CD4-positive, alpha-beta T cell (primary cell): ENCODE data around the gene C1QTNF9. TPM values are rescaled to one million over a fixed set of nuclear protein-coding genes. Genes with fewer than 3 reads are reported as not detected.
"Not testable (repeated sequence)": the region's sequence is repeated elsewhere in the genome, so short reads cannot be mapped to it uniquely, and the experiment has no call there.

Source experiments
- ATAC-seq: fragments of 200-7000 bp; cut with Tn5 transposase; one replicate; pipeline ENCODE4 v1.10.0; 2022; ENCODE audit warnings: mild to moderate bottlenecking; ENCODE audit not compliant: poor library complexity
- CTCF ChIA-PET: fragments of 350-600 bp; sonication (Branson Sonifier 250); formaldehyde crosslinking; loops from one replicate; lab custom pipeline; 2021; ENCODE audit warnings: antibody characterized with exemption, inconsistent platforms; lab: Charles Lee
- POLR2A ChIA-PET: fragments of 350-600 bp; sonication (Branson Sonifier 250); formaldehyde crosslinking; loops from one replicate; lab custom pipeline; 2021; ENCODE audit warnings: antibody characterized with exemption, inconsistent platforms; lab: Charles Lee
- DNase-seq, 14 experiments: peaks; one replicate each; pipeline ENCODE4 v3.0.0-alpha.2; 2013 to 2020; ENCODE audit warnings: mixed read lengths in 2 of 14
- H3K27ac ChIP-seq, 2 donors: one replicate each; pipeline versions ENCODE4 v1.5.1 to v1.7.0; 2013; ENCODE audit warnings: low read length in 2 of 2, low read depth in 1 of 2, mild to moderate bottlenecking in 1 of 2
- H3K27me3 ChIP-seq, 2 experiments: 1 replicate in 1 of 2; 2 replicates in 1 of 2; pipeline versions ENCODE4 v1.6.1 to v1.7.0; 2013; ENCODE audit warnings: low read length in 2 of 2, control low read depth in 1 of 2, mild to moderate bottlenecking in 1 of 2, moderate library complexity in 1 of 2; ENCODE audit not compliant: insufficient read depth in 2 of 2, control insufficient read depth in 1 of 2
- H3K36me3 ChIP-seq: one replicate; pipeline ENCODE4 v1.6.1; 2013; ENCODE audit warnings: low read length, control low read depth; ENCODE audit not compliant: insufficient read depth
- H3K4me1 ChIP-seq: one replicate; pipeline ENCODE4 v1.6.1; 2013; ENCODE audit warnings: low read length, control low read depth; ENCODE audit not compliant: insufficient read depth
- H3K4me3 ChIP-seq: one replicate; pipeline ENCODE4 v1.5.1; 2013; ENCODE audit warnings: mild to moderate bottlenecking, low read length, moderate library complexity
- H3K9me3 ChIP-seq, 2 experiments: 1 replicate in 1 of 2; 2 replicates in 1 of 2; pipeline versions ENCODE4 v1.6.1 to v1.7.0; 2013; ENCODE audit warnings: low read length in 2 of 2, mild to moderate bottlenecking in 2 of 2, control low read depth in 1 of 2, moderate library complexity in 1 of 2; ENCODE audit not compliant: control insufficient read depth in 1 of 2, insufficient read depth in 1 of 2
- H3K27ac Mint-ChIP-seq: one replicate; pipeline ENCODE4 v1.8.0; 2020; ENCODE audit warnings: mixed read lengths
- H3K27me3 Mint-ChIP-seq: one replicate; pipeline ENCODE4 v1.8.0; 2021; ENCODE audit warnings: mixed read lengths
- H3K36me3 Mint-ChIP-seq: one replicate; pipeline ENCODE4 v1.8.0; 2021; ENCODE audit warnings: low read depth, mixed read lengths
- H3K4me1 Mint-ChIP-seq: one replicate; pipeline ENCODE4 v1.8.0; 2021; ENCODE audit warnings: low read depth, mixed read lengths
- H3K4me3 Mint-ChIP-seq: one replicate; pipeline ENCODE4 v1.8.0; 2020; ENCODE audit warnings: mild to moderate bottlenecking, mixed read lengths
- H3K9me3 Mint-ChIP-seq: one replicate; pipeline ENCODE4 v1.8.0; 2020; ENCODE audit warnings: mixed read lengths
- CTCF ChIP-seq: fragments of 200-600 bp; IDR thresholded peaks from one replicate; pipeline ENCODE4 v1.8.0; 2022; ENCODE audit warnings: antibody characterized with exemption, mild to moderate bottlenecking
- intact Hi-C, 2 experiments: fragments of 100-400 bp; cut with DNase I in 1 of 2; cut with micrococcal nuclease in 1 of 2; formaldehyde crosslinking; loops; one replicate each; pipeline versions ENCODE4 v1.15.1 to v1.9.0; 2023 to 2025; cut with DNase I, micrococcal nuclease
- total RNA-seq, 174 experiments: library from RNA in 2 of 174; stranded (reverse) in 2 of 174; gene quantifications; one replicate each; pipeline ENCODE4 v1.2.3 and lab custom pipeline; 2021 to 2026

C1QTNF9 gene
- total RNA-seq, 2 experiments from 2014 or later: not detected

DNA sequence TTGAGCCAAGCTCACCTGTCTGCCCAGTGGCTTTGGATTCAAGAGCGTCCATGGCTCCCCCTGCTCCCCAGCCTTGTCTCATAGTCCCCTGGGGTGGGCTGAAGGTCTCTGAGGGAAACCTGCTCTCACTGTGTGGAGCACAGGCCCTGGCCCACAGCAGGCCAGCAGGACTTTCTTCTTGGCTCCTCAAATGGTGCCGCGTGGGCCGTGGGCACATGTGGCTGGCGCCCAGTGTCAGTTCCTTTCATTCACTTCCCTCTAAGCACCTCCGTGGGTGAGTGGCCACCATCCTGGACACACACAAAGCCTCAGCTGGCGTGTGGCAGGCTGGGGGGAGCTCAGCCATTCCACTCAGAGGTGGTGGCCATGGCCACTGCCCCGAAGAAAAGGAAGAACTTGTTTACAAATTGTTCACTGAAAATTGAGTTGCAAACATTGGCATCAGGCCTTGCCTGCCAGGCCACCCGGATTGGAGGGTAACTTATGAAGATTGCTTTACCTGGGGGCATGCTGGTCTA, 53.1 kb downstream of the C1QTNF9 start:
- Mint-ChIP-seq H3K27me3 (peaks cover 5% of the 10 kb centered on the region), H3K9me3 (no peaks in the 10 kb centered on the region), H3K4me3 (no peak overlapping the region), H3K27ac (no peak overlapping the region), H3K36me3 (no peaks in the 10 kb centered on the region), H3K4me1 (no peaks in the 10 kb centered on the region)
- no peak for TF ChIP-seq CTCF
- CTCF ChIA-PET: no interaction called here
- H3K27me3 ChIP-seq: no peaks in the 10 kb centered on the region
- no peak overlapping the region for H3K27ac ChIP-seq
- no peaks in the 10 kb centered on the region for H3K36me3 ChIP-seq
- intact Hi-C loops: no loop called here
- H3K4me3 ChIP-seq: no peak overlapping the region
- no peak for ATAC-seq
- DNase-seq: no peak
- H3K9me3 ChIP-seq: no peaks in the 10 kb centered on the region
- H3K4me1 ChIP-seq: no peaks in the 10 kb centered on the region
- POLR2A ChIA-PET: no interaction called here

DNA sequence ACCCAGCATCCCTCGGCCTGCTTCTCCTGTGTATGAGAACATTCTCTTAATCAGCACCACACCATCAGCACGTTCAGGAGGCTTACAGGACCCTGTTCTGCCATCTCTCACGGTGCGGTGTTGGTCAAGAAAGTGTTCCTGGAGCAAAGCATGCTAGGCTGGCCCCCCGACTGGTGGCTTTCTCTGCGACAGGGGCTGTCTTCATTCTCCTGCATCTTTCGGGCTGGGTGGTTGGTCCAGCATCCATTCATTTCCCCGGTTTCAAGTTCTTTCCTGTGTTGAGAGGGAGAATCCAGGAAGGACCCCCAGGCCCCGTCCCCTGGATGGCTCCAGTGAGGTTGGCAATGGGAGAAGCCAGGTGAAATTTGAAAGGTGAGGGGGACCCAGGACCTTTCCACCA, 55.8 kb downstream of the C1QTNF9 start:
- H3K4me1 ChIP-seq: no peaks in the 10 kb centered on the region
- no peaks in the 10 kb centered on the region for H3K4me1 Mint-ChIP-seq
- ChIA-PET POLR2A (no interaction called here), CTCF (no interaction called here)
- TF ChIP-seq CTCF: no peak
- H3K27ac ChIP-seq: no peak overlapping the region
- no peaks in the 10 kb centered on the region for H3K9me3 ChIP-seq
- peaks cover 5% of the 10 kb centered on the region for H3K27me3 Mint-ChIP-seq
- H3K4me3 Mint-ChIP-seq: no peak overlapping the region
- no peaks in the 10 kb centered on the region for H3K9me3 Mint-ChIP-seq
- DNase-seq: no peak
- no peak overlapping the region for H3K4me3 ChIP-seq
- no peak overlapping the region for H3K27ac Mint-ChIP-seq
- no peaks in the 10 kb centered on the region for H3K36me3 ChIP-seq
- ATAC-seq: no peak
- no peaks in the 10 kb centered on the region for H3K36me3 Mint-ChIP-seq
- intact Hi-C loops: no loop called here
- no peaks in the 10 kb centered on the region for H3K27me3 ChIP-seq

- POLR2A ChIA-PET, H3K4me3 Mint-ChIP-seq, intact Hi-C loops, H3K27me3 ChIP-seq, ATAC-seq, H3K9me3 ChIP-seq, DNase-seq, H3K27ac ChIP-seq, H3K9me3 Mint-ChIP-seq, H3K4me1 ChIP-seq, H3K4me1 Mint-ChIP-seq, H3K36me3 Mint-ChIP-seq, CTCF ChIA-PET, H3K36me3 ChIP-seq, H3K27ac Mint-ChIP-seq, H3K4me3 ChIP-seq: not testable (repeated sequence)
- H3K27me3 Mint-ChIP-seq: peaks cover 14% of the 10 kb centered on the region
These were observed 56.9 kb downstream of the C1QTNF9 start for GRCh38 chr13:24366315-24366714.

GRCh38 chr13:24371273-24371672, 61.9 kb downstream of the C1QTNF9 start:
- POLR2A ChIA-PET, H3K4me3 Mint-ChIP-seq, H3K4me1 ChIP-seq, H3K27ac Mint-ChIP-seq, H3K4me3 ChIP-seq, H3K9me3 Mint-ChIP-seq, H3K4me1 Mint-ChIP-seq, H3K27ac ChIP-seq, CTCF ChIA-PET, DNase-seq, ATAC-seq, H3K36me3 ChIP-seq, H3K9me3 ChIP-seq, H3K36me3 Mint-ChIP-seq, H3K27me3 ChIP-seq, intact Hi-C loops: not testable (repeated sequence)
- H3K27me3 Mint-ChIP-seq: peaks cover 18% of the 10 kb centered on the region

Other genes starting within 250 kb of the C1QTNF9 start
- 10 to 100 TPM; 87.7 to 94.6 TPM for gene SPATA13, start 148.9 kb upstream of the C1QTNF9 start, total RNA-seq
- gene PARP4, start 203.2 kb downstream of the C1QTNF9 start, total RNA-seq: 10 to 100 TPM; 29.5 to 29.6 TPM